ENCODE results near the gene DYRK1A.
A peak's percentile ranks its signal among the peaks of the same experiment; 100 is the strongest.

The DYRK1A gene

DNA sequence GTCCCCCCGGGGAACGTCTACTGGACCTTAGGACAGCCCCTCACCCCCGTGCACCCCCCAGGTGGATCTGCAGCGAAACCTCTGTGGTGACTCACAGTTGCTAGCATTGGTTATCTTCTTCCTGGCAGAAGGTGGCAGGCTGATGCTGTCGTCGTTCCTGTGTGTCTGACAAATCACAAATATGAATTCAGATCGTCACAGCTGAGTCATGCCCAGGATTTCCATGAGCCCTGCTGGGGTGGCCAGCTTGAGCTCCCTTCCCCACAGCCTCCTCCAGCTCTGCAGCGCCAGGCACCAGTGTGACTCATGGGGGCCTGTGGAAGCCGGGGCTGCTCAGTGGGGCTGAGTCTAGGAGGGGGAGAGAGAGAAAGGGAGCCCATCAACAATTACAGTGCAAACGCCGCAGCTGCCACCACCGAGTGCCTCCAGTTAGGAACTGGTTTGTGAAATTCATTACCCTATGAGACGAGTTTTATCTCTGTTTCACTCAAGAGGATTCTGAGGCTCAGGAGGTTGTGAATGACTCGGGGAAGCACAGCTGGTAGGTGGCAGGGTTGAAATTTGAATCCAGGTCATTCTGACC lies 197.9 kb downstream of the DYRK1A start:
- peak; percentile 66 to 72 for DNase-seq (ENCODE audit: low read depth in 1 of 2, low spot score in 1 of 2)

DNA sequence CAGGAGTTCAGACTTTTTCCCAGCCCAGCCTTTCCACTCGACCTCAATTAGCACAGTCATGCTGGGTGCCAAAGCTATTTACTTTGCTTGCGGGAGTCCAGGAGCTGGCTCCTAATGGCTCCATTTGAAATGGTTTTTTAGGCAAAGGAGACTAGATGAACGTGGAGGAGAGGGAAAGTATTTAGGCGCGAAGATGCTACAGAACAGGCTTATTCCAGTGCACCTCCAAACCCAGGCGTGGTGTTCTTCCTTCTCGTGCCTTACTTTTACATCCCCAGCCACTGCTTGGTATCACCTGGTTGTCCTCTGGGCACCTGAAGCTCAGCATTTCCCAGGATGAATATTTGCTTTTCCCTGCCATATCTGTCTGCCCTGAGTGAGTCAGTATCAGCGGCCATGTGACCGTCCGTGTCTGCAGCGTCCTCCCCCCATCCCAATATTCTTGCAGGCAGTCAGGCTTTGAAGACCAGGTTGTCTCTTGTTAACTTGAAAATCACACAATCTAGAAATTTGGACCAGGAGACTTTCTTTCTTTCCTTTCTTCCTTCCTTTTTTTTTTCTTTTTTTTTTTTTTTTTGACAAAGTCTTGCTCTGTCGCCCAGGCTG lies 198.5 kb downstream of the DYRK1A start:
- DNase-seq (ENCODE audit: low read depth in 1 of 2, low spot score in 1 of 2), result no peak

DNA sequence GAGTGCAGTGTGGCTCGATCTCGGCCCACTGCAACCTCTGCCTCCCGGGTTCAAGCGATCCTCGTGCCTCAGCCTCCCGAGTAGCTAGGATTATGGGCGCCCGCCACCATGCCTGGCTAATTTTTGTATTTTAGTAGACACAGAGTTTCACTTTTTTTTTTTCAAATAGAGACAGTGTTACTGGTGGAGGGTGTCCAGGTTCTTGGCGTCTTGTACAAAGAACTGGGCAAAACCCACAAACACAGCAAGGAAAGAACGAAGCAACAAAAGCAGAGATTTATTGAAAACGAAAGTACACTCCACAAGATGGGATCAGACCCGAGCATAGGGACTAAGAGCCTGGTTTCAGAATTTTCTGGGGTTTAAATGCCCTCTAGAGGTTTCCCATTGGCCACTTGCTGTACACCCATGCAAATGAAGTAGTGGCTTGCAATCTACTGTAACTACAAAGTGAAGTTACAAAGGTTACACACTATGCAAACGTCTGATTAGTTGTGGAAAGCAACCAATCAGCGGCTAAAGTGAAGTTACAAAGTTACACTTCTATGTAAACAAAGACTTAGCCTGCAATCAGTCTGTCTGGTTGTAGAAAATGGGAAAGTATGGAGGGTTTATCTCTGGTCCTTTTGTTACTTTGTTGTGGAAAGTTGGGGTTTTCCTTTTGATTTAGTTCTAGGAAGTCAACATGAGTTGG lies 199.1 kb downstream of the DYRK1A start:
- no peak for DNase-seq (ENCODE audit: low read depth in 1 of 2, low spot score in 1 of 2)

DNA sequence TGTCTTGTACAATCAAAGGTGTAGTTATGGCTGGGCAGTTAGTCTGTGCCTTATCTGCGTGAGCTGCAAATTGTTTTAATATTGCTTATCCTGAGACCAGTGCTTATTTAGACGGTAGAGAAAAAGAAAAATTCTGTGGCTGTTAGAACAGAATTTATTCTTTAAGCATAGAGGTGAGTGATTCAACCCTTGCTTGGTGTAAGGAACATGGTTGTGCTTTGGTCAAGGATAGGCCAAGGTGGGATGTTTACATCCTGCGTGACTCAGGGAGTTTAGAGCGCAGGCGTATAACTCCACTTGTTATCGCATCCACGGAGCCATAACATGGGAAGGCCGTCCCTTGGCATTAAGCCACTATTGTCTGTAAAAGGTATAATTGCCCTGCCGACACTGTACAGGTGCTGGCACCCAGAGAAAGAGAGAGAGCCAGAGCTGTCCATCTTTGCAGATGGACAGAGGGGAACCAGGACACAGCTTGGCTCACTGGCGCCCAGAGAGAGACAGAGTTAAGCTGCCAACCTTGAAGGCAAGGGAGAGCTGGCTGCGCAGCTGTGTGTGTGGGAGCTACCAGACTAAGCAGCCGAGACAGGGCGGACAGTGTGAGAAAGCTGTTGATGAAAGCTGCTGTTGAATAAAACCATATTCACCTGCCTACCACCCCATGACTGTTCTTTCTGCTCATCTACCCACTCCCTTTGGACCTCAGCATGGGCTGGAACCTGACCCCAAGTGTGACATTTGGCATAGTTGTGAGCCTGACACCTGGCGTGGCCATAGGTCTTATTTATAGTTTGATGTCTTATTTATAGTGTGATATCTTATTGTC lies 200.4 kb downstream of the DYRK1A start:
- DNase-seq (ENCODE audit: low read depth in 1 of 2, low spot score in 1 of 2), result no peak

GRCh38 chr21:37568415-37568814 lies 201.8 kb downstream of the DYRK1A start:
- DNase-seq (ENCODE audit: low read depth in 1 of 2, low spot score in 1 of 2), result no peak

- DNase-seq (ENCODE audit: low read depth in 1 of 2, low spot score in 1 of 2), result no peak
These were observed 202.3 kb downstream of the DYRK1A start for GRCh38 chr21:37568916-37569315.

DNA sequence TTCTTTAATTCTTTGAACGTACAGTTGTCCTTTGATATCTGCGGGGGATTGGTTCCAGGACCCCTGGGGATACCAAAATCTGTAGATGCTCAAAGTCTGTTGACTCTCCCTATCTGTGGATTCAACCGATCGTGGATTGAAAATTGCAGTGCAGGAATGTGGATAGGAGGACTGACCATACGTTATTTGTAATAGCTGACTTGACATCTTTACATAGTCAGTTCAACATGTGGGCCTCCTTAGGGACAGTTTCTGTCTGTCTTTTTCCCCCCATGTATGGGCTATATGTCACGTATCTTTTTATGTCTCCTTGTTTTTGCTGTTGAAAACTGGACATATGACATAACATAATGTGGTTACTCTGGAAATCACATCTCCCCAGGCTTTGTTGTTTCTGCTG lies 204.9 kb downstream of the DYRK1A start:
- DNase-seq (ENCODE audit: low read depth in 1 of 2, low spot score in 1 of 2), result no peak

DNA sequence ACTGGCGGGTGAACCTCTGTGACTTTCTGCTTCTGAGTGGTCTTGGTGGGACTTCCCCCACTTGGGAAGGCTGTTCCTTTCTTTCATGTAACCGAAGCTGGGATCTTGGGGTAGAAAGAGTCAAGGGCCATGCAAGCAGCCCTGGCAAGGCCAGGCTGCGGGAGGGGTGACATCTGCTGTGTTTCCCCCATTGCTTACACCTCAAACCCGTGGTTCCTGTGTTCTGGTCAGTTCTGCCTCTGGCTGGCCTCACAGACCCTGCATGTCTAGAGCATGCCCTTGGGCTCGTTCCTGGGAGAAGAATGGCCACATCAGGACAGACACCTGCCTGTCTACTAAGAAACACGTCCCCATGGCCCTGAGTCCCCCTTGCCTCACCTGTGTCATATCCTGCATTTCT lies 207.7 kb downstream of the DYRK1A start:
- no peak for DNase-seq (ENCODE audit: low read depth in 1 of 2, low spot score in 1 of 2)

- no peak for DNase-seq (ENCODE audit: low read depth in 1 of 2, low spot score in 1 of 2)
These were observed 208.2 kb downstream of the DYRK1A start for GRCh38 chr21:37574751-37575150.

DNA sequence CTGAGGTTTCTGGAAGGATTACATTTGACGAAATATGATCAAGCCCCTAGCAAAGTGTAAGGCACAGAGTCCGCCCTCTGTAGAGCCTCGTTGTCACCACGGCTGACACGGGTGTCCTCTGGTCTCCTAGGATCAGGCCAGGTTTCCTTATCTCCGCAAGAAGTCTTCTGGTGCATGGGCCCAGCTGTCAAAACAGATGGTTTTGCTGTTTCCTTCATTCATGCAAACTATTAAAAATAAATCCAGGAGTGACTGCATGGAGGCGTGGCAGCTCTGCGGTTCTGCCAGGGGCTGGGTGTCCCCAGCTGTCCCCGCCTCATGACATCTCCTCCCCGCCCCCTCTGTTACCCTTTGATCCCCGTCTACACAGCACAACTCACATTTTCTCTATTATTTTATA lies 209.0 kb downstream of the DYRK1A start:
- no peak for DNase-seq (ENCODE audit: low read depth in 1 of 2, low spot score in 1 of 2)
